H1 (cell line): Measurements from ENCODE around the gene CNBP. TPM values are rescaled to one million over a fixed set of nuclear protein-coding genes. Genes with fewer than 3 reads are reported as not detected.

Experiments
- CBX5 ChIP-seq: fragments of 300-800, 300-1000 bp; sonication (generic); IDR thresholded peaks from 2 replicates; pipeline ENCODE4 v1.7.1; 2016; ENCODE audit warnings: antibody characterized with exemption, low read length, low read depth
- CHD7 ChIP-seq: fragments of 300-600 bp; sonication (generic); IDR thresholded peaks from 2 replicates; pipeline ENCODE4 v1.7.1; 2012; ENCODE audit warnings: low read length, moderate library complexity, mild to moderate bottlenecking, inconsistent platforms; ENCODE audit not compliant: insufficient replicate concordance
- EP300 ChIP-seq, 2 experiments: IDR thresholded peaks; 1 replicate in 1 of 2; 2 replicates in 1 of 2; pipeline ENCODE4 v1.6.1; 2011 to 2012; ENCODE audit warnings: low read depth in 2 of 2, low read length in 2 of 2, mild to moderate bottlenecking in 2 of 2, borderline replicate concordance in 1 of 2, inconsistent platforms in 1 of 2, moderate library complexity in 1 of 2
- FOSL1 ChIP-seq: IDR thresholded peaks from 2 replicates; pipeline ENCODE4 v1.6.1; 2011; ENCODE audit warnings: mild to moderate bottlenecking, low read depth, low read length, moderate library complexity; ENCODE audit not compliant: insufficient read depth
- POU5F1 ChIP-seq: IDR thresholded peaks from 2 replicates; pipeline ENCODE4 v1.6.1; 2011; ENCODE audit warnings: low read depth, mild to moderate bottlenecking, low read length, moderate library complexity
- TCF12 ChIP-seq: IDR thresholded peaks from 2 replicates; pipeline ENCODE4 v1.6.1; 2011; ENCODE audit warnings: low read depth, mild to moderate bottlenecking, low read length
- polyA plus RNA-seq, 7 experiments: library from polyadenylated mRNA; depleted of rRNA in 3 of 7; stranded (reverse) in 5 of 7; unstranded in 2 of 7; fragments of >200 nt in 5 of 7; fragments of 200-250 nt in 2 of 7; gene quantifications; 1 replicate in 5 of 7; 2 replicates in 1 of 7; 4 replicates in 1 of 7; pipeline versions ENCODE4 v1.2.1 to v1.2.3, GENCODE V29; 2011 to 2013; ENCODE audit warnings: missing spikeins in 2 of 7, mixed read lengths in 2 of 7
- total RNA-seq: library from RNA; stranded (reverse); fragmentation: NEBNext Ultra II Directional; extraction: Animal tissue kit (Norgen Biotek cat#: 25700); gene quantifications from 2 replicates; pipeline ENCODE4 v1.2.1, GENCODE V29; 2021
- TF ChIP-seq, protein P1 (sequence below), 3 experiments: IDR thresholded peaks; 1 replicate in 2 of 3; 2 replicates in 1 of 3; pipeline versions ENCODE4 v1.5.1 to v1.6.1; 2011; ENCODE audit warnings: low read length in 3 of 3, mild to moderate bottlenecking in 3 of 3, inconsistent platforms in 2 of 3, low read depth in 1 of 3, moderate library complexity in 1 of 3; ENCODE audit not compliant: insufficient read depth in 1 of 3; ENCODE audit errors: control extremely low read depth in 1 of 3

The CNBP gene
- total and polyA plus RNA-seq, 2 of the 8 experiments (the other 6 are each of a cell fraction or from before 2014, with no cell fraction given): 315 to 371 TPM

GRCh38 chr3:129230311-129231019, 46.8 kb upstream of the CNBP start (continued):
- no peak for TF ChIP-seq CHD7
- TF ChIP-seq POU5F1: no peak
- TF ChIP-seq CBX5: no peak
- no peak for TF ChIP-seq TCF12
- TF ChIP-seq FOSL1: no peak
- TF ChIP-seq, protein P1, sequence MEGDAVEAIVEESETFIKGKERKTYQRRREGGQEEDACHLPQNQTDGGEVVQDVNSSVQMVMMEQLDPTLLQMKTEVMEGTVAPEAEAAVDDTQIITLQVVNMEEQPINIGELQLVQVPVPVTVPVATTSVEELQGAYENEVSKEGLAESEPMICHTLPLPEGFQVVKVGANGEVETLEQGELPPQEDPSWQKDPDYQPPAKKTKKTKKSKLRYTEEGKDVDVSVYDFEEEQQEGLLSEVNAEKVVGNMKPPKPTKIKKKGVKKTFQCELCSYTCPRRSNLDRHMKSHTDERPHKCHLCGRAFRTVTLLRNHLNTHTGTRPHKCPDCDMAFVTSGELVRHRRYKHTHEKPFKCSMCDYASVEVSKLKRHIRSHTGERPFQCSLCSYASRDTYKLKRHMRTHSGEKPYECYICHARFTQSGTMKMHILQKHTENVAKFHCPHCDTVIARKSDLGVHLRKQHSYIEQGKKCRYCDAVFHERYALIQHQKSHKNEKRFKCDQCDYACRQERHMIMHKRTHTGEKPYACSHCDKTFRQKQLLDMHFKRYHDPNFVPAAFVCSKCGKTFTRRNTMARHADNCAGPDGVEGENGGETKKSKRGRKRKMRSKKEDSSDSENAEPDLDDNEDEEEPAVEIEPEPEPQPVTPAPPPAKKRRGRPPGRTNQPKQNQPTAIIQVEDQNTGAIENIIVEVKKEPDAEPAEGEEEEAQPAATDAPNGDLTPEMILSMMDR (IDR thresholded peaks at IDR 0.05; ENCODE audit: control extremely low read depth in 1 of 3, insufficient read depth in 1 of 3, low read depth in 1 of 3, low read length in 3 of 3): no peak
- TF ChIP-seq EP300 (IDR thresholded peaks at IDR 0.05; ENCODE audit: borderline replicate concordance in 1 of 2, low read depth in 2 of 2, low read length in 2 of 2): no peak
